ENCODE data around the gene SPOCK3.
A peak's percentile ranks its signal among the peaks of the same experiment; 100 is the strongest.
"Not testable (repeated sequence)": the region's sequence is repeated elsewhere in the genome, so short reads cannot be mapped to it uniquely, and the experiment has no call there.

SPOCK3 gene

GRCh38 chr4:167234316-167234881 is at the start of gene SPOCK3:
TSS of gene SPOCK3 (minus strand) at chr4:167234494.
- Mint-ChIP-seq H3K27ac (no peak within 1 kb of the TSS), H3K27me3 (peaks cover 7% of the 10 kb centered on the region), H3K36me3 (no peaks in the 10 kb centered on the region), H3K4me1 (peaks cover 2% of the 10 kb centered on the region), H3K4me3 (peak within 1 kb of the TSS; percentile 32), H3K9me3 (no peaks in the 10 kb centered on the region)
- DNase-seq (ENCODE audit: low spot score in 2 of 2) (no peak), ATAC-seq (ENCODE audit: low read depth) (no peak)

- H3K36me3 Mint-ChIP-seq: no peaks in the 10 kb centered on the region
- H3K4me3 Mint-ChIP-seq: no peak overlapping the region
- H3K27me3 Mint-ChIP-seq: no peaks in the 10 kb centered on the region
- no peak for ATAC-seq (ENCODE audit: low read depth)
- DNase-seq (ENCODE audit: low spot score in 2 of 2): no peak
- H3K27ac Mint-ChIP-seq: no peak overlapping the region
- peaks cover 8% of the 10 kb centered on the region for H3K9me3 Mint-ChIP-seq
- H3K4me1 Mint-ChIP-seq: no peaks in the 10 kb centered on the region
These were observed 48.0 kb upstream of the SPOCK3 start for GRCh38 chr4:167282171-167282864.

- not testable (repeated sequence) for DNase-seq (ENCODE audit: low spot score in 2 of 2); H3K9me3 Mint-ChIP-seq; H3K36me3 Mint-ChIP-seq; H3K27me3 Mint-ChIP-seq; H3K27ac Mint-ChIP-seq; ATAC-seq (ENCODE audit: low read depth); H3K4me1 Mint-ChIP-seq; H3K4me3 Mint-ChIP-seq
These were observed 47.3 kb upstream of the SPOCK3 start for GRCh38 chr4:167281545-167281944.

- Mint-ChIP-seq H3K36me3 (no peaks in the 10 kb centered on the region), H3K4me3 (no peak overlapping the region), H3K9me3 (peaks cover 6% of the 10 kb centered on the region), H3K4me1 (no peaks in the 10 kb centered on the region), H3K27ac (no peak overlapping the region), H3K27me3 (no peaks in the 10 kb centered on the region)
- DNase-seq (ENCODE audit: low spot score in 2 of 2): no peak
- no peak for ATAC-seq (ENCODE audit: low read depth)
These were observed 40.1 kb upstream of the SPOCK3 start for GRCh38 chr4:167274351-167274750.

GRCh38 chr4:167265231-167265630 is 30.9 kb upstream of the SPOCK3 start:
- Mint-ChIP-seq H3K27me3 (no peaks in the 10 kb centered on the region), H3K4me1 (no peaks in the 10 kb centered on the region), H3K36me3 (no peaks in the 10 kb centered on the region), H3K27ac (no peak overlapping the region), H3K4me3 (no peak overlapping the region), H3K9me3 (peaks cover 4% of the 10 kb centered on the region)
- no peak for ATAC-seq (ENCODE audit: low read depth)
- DNase-seq (ENCODE audit: low spot score in 2 of 2): no peak

GRCh38 chr4:167248271-167248670 is 14.0 kb upstream of the SPOCK3 start:
- Mint-ChIP-seq H3K4me3 (no peak overlapping the region), H3K27me3 (no peaks in the 10 kb centered on the region), H3K9me3 (peaks cover 3% of the 10 kb centered on the region), H3K27ac (no peak overlapping the region), H3K36me3 (no peaks in the 10 kb centered on the region), H3K4me1 (no peaks in the 10 kb centered on the region)
- DNase-seq (ENCODE audit: low spot score in 2 of 2) (no peak), ATAC-seq (ENCODE audit: low read depth) (no peak)

GRCh38 chr4:167239627-167240026 is 5.3 kb upstream of the SPOCK3 start:
- ATAC-seq (ENCODE audit: low read depth) (no peak), DNase-seq (ENCODE audit: low spot score in 2 of 2) (no peak)
- Mint-ChIP-seq H3K4me1 (peaks cover under 1% of the 10 kb centered on the region), H3K27me3 (peaks cover 2% of the 10 kb centered on the region), H3K27ac (no peak overlapping the region), H3K4me3 (no peak overlapping the region), H3K9me3 (no peaks in the 10 kb centered on the region), H3K36me3 (no peaks in the 10 kb centered on the region)

GRCh38 chr4:167238226-167238625 is 3.9 kb upstream of the SPOCK3 start:
- no peak for DNase-seq (ENCODE audit: low spot score in 2 of 2)
- no peaks in the 10 kb centered on the region for H3K36me3 Mint-ChIP-seq
- H3K4me1 Mint-ChIP-seq: peaks cover 2% of the 10 kb centered on the region
- H3K4me3 Mint-ChIP-seq: no peak overlapping the region
- H3K27ac Mint-ChIP-seq: no peak overlapping the region
- no peaks in the 10 kb centered on the region for H3K9me3 Mint-ChIP-seq
- ATAC-seq (ENCODE audit: low read depth): no peak
- H3K27me3 Mint-ChIP-seq: peaks cover 7% of the 10 kb centered on the region

- no peak for ATAC-seq (ENCODE audit: low read depth)
- H3K4me1 Mint-ChIP-seq: peaks cover 2% of the 10 kb centered on the region
- H3K9me3 Mint-ChIP-seq: no peaks in the 10 kb centered on the region
- no peak for DNase-seq (ENCODE audit: low spot score in 2 of 2)
- peaks cover 7% of the 10 kb centered on the region for H3K27me3 Mint-ChIP-seq
- H3K36me3 Mint-ChIP-seq: no peaks in the 10 kb centered on the region
- no peak overlapping the region for H3K27ac Mint-ChIP-seq
- H3K4me3 Mint-ChIP-seq: peak overlapping the region; percentile 12
These were observed 494 bp downstream of the SPOCK3 start for GRCh38 chr4:167233685-167234315.

GRCh38 chr4:167232805-167233684 is 1.2 kb downstream of the SPOCK3 start:
- Mint-ChIP-seq H3K4me1 (peaks cover 2% of the 10 kb centered on the region), H3K27me3 (peaks cover 7% of the 10 kb centered on the region), H3K27ac (no peak overlapping the region), H3K4me3 (peak overlapping the region; percentile 12), H3K36me3 (no peaks in the 10 kb centered on the region), H3K9me3 (no peaks in the 10 kb centered on the region)
- ATAC-seq (ENCODE audit: low read depth) (no peak), DNase-seq (ENCODE audit: low spot score in 2 of 2) (no peak)

GRCh38 chr4:167230744-167231143 is 3.5 kb downstream of the SPOCK3 start:
- Mint-ChIP-seq H3K4me1 (peaks cover 2% of the 10 kb centered on the region), H3K4me3 (no peak overlapping the region), H3K27ac (no peak overlapping the region), H3K9me3 (no peaks in the 10 kb centered on the region), H3K36me3 (no peaks in the 10 kb centered on the region), H3K27me3 (peaks cover 7% of the 10 kb centered on the region)
- ATAC-seq (ENCODE audit: low read depth) (no peak), DNase-seq (ENCODE audit: low spot score in 2 of 2) (no peak)

GRCh38 chr4:167222099-167222498 is 12.2 kb downstream of the SPOCK3 start:
- Mint-ChIP-seq H3K36me3 (no peaks in the 10 kb centered on the region), H3K4me3 (no peak overlapping the region), H3K27ac (no peak overlapping the region), H3K9me3 (no peaks in the 10 kb centered on the region), H3K27me3 (no peaks in the 10 kb centered on the region), H3K4me1 (no peaks in the 10 kb centered on the region)
- peak; percentile 32 for ATAC-seq (ENCODE audit: low read depth)
- no peak for DNase-seq (ENCODE audit: low spot score in 2 of 2)

GRCh38 chr4:167221084-167221483 is 13.2 kb downstream of the SPOCK3 start:
- Mint-ChIP-seq H3K27me3 (no peaks in the 10 kb centered on the region), H3K27ac (no peak overlapping the region), H3K9me3 (no peaks in the 10 kb centered on the region), H3K36me3 (no peaks in the 10 kb centered on the region), H3K4me1 (no peaks in the 10 kb centered on the region), H3K4me3 (no peak overlapping the region)
- ATAC-seq (ENCODE audit: low read depth): no peak
- no peak for DNase-seq (ENCODE audit: low spot score in 2 of 2)

GRCh38 chr4:167218022-167218608 is 16.2 kb downstream of the SPOCK3 start:
- H3K27ac Mint-ChIP-seq: no peak overlapping the region
- no peak for DNase-seq (ENCODE audit: low spot score in 2 of 2)
- no peaks in the 10 kb centered on the region for H3K36me3 Mint-ChIP-seq
- ATAC-seq (ENCODE audit: low read depth): no peak
- no peaks in the 10 kb centered on the region for H3K27me3 Mint-ChIP-seq
- H3K9me3 Mint-ChIP-seq: no peaks in the 10 kb centered on the region
- H3K4me1 Mint-ChIP-seq: no peaks in the 10 kb centered on the region
- no peak overlapping the region for H3K4me3 Mint-ChIP-seq

Data from memory B cell (primary cell).